RPMI8226 (cell line): Measurements from ENCODE around the gene ALDH3A1.

Experiments
- DNase-seq: peaks from one replicate; pipeline ENCODE4 v3.0.0-alpha.2; 2015

ALDH3A1 gene

DNA sequence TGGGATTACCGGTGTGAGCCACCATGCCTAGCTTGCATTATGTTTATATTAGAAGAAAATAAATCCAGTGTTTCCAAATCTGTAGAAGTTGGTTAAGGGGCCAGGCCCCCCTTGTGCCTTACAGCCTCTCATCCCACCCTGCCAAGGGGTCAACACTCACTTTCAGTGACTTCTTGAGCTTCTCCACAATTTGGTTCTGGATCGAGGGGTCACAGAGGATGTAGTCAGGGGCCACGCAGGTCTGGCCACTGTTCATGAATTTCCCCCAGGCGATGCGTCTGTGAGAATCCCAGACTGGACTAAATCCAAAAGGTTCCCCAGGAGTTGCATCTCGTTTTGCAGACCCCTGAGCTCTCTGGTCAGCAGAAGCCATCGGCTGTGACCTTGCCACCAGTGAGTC lies 7.2 kb downstream of the ALDH3A1 start:
- no peak for DNase-seq

DNA sequence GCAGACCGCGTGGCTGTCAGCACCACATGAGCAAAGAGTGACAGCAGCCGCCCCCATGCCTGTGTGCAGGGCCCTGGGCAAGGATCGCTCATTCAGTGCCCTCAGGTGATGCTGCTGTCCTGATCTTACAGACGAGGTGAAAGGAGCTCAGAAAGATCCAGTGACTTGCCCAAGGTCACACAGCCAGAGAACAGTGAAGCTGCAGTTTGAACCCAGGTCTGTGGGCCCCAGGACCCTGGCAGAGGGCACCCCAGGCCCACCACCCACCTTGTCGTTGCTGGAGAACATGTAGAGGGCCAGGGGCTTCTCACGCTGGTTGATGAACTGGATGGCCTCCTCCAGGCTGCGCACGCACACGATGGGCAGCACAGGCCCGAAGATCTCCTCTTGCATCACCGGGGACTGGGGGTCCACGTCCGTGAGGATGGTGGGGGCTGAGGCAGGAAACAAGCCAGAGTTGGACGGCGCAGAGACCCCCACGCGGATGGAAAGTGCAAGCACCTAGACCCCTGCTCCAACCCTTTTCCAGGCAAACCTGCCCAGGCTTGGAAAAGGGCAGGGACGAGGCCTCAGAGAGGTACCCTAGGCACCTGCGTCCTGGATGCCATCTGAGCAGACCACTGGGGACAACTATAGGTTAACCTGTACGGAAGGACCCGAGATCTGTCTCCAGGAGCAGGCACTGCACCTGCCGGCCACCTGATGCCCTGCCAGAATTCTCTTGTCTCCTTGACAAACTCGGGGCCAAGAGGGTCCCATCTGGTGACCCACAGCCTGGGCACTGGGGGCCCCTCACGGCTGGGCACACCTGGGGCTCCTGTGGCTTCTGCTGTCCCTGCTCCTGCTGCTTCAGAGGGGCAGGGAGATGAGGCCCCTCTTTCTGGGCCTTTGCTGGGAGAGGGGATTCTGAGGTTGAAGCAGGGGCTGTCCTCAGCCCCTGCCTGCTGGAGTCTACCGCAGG lies 8.6 kb downstream of the ALDH3A1 start:
- no peak for DNase-seq

DNA sequence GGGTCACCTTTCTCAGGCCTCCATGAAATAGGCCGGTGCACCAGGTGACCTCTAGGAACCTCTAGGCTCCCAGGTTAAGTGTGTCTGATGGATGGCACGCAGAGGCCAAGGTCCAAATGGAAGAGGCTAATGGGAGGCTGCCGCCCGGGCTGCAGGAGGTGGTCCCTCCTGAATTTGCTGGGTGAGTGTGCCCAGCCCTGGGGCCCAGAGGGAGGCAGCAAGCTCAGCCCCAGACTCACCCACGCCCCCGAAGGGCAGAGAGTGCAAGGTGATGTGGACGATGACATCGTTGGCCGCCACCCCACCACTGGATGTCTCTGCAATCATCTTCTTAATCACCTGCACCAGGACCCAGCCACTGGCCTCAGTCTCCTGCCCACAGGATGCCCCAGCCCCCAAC lies 9.3 kb downstream of the ALDH3A1 start:
- no peak for DNase-seq

DNA sequence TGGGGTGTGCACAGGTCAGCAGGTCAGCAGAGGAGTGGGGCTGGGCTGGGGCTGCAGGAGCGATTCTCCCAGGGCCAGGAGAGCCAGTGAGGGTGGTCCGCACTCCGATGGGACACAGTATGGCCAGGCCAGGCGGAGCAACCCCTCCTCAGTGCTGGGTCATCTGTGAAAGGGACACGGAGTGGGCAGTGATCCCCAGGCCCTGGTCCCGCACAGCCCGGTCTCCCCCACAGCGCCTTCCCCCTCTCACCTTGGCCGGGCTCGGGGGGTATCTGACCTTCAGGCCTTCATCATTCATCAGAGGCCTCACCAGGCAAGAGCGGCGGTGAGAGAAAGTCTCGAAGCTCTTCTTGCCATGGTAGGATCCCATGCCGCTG lies 10.0 kb downstream of the ALDH3A1 start:
- no peak for DNase-seq

DNA sequence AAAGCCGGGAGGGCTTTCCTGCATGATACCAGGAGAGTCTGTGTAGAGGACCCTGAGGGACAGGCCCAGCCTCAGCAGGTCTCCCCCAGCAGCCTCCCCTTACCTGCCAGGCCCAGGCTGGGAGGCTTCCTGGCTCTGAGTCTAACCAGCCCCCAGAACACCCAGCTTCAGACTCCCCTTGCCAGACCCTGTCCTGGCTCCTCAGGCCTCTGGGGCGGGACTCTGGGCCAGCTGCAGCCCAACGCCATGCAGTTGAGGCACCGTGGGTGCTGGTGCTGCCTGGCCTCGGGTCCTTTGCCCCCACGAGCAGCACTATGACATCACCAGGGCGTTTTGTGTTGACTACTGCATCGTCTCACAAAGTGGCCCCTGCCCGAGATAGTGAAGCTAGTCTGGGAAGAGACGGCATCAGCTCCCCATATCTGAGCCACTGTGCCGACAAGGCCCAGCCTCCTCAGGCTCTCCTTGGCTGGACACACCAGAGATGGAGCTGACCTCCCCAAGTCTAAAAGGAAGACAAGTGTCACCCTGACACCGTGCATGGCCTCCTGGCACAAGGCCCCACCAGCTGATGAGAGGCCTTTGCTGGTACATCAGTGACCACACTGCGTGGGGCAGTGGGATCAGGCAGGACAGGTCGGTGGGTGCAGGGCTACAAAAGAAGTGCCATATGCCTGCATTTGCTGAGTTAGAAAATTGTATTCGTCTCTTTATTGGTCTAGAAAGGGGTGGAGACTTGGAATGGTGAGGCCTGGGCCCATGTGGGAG lies 10.6 kb downstream of the ALDH3A1 start:
- no peak for DNase-seq

DNA sequence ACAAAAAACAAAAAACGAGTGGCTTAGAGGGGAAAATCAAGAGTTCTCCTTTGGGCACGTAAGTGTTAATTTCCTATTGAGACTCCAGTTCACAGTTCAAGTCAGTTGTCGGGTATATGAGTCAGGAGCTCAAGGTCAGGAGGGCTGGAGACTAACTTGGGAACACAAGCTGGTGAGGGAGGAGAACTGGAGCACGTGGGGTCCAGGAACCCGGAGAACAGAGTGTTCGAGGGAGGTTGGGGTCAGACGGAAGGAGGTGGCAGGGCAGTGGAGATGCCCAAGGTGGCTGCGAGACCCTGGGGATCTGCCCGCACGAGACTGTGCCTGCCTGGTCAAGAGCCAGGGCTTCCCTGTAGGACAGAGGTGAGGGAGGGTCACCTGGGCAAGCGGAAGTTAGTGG lies 12.0 kb downstream of the ALDH3A1 start:
- no peak for DNase-seq

DNA sequence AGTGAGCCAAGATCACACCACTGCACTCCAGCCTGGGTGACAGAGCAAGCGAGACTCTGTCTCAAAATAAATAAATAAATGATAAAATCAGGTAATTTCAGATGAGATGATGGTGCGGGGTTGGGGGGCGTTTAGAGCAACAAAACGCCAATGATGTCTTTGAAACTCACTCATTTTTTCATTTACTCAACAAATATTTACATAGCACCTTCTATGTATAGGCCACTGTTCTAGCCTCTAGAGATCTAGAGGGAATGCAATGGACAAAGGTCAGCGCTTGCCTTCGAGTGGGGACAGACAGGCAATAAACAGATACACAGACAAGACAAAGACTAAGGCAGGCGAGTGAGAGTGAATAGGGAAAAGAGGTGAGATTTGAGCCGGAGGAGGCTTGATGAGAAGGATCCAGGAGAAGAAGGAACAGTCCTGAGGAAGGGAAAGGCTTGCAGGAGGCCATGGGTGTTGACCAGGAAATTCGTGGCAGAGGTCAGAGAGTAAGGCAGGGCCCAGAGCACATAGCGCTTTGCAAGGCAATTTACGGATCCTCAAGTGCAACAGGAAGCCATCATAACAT lies 14.1 kb downstream of the ALDH3A1 start:
- no peak for DNase-seq

DNA sequence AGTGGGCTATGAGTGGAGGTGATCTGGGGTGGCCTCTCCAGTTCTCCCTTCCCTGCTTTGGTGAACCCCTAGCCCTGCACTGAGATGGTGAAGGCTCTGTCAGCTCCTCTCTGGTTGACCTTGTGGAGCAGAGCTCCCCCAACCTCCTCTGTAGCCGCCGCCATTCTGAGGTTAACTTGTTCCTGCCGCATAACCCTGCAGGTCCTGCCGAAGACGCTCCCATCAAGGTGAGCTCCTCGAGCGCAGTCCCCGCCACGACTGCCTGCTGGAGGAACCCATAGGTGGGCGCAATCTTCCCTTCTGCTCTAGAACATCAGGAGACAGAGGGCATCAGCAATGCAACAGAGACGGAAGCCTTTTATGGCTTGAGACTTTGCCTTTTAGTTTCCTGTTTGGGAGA lies 16.5 kb downstream of the ALDH3A1 start:
- no peak for DNase-seq

DNA sequence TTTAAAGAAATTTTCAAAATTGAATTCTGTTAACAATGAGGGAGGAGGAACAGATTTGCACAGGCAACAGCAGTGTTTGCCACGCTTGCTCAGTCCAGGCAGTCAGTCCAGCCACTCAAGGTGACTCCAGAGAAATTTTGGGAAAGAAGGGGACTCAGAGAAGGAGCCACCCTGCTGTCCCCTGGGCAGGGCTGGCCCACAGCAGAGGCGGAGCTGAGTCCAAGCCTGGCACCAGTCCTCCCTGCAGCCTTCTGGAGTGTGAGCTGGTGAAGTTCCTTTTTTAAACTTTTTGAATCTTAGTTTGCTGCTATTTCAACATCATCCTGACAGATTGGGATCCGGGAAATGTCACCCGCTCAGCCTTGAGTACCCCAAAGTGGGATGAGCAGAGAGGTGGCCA lies 17.3 kb downstream of the ALDH3A1 start:
- DNase-seq, result no peak

DNA sequence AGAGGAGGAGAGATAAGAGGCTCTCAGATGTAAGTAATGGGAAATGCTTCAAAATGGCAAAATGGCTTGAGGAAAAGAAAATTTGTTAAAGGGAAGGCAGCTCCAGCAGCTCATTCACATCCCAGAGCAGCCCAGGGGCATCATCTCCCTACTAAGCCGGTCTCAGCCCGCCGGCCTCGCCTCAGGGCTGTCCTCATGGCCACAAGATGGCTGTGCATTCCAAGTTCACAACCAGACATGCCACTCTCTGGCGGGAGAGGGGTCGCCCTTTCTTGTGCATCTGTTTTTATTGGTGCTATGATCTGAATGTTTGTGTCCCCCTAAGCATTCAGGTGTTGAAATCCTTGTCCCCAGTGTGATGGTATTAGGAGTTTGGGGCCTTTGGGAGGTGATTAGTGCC lies 18.2 kb downstream of the ALDH3A1 start:
- DNase-seq, result no peak

DNA sequence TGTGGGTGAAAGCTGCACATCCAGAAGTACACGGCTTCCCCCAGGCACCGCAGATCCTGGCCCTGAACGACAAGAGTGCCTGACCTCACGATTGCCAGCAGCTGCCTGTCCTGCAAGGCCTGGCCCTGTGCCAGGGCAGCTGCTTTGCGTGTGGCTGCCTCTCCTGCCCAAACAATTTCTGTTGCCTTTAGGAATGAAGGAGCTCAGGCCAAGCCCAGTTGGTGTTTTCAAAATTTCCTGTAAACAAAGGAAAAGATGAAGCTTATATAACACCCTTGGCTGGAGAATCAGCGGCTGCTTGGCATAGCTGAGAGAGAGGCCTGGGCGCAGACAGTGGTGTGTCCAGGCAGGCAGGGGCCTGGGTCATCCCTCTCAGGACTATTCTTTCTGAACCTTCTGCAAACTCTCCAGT lies 20.0 kb downstream of the ALDH3A1 start:
- DNase-seq, result peak; percentile 90

DNA sequence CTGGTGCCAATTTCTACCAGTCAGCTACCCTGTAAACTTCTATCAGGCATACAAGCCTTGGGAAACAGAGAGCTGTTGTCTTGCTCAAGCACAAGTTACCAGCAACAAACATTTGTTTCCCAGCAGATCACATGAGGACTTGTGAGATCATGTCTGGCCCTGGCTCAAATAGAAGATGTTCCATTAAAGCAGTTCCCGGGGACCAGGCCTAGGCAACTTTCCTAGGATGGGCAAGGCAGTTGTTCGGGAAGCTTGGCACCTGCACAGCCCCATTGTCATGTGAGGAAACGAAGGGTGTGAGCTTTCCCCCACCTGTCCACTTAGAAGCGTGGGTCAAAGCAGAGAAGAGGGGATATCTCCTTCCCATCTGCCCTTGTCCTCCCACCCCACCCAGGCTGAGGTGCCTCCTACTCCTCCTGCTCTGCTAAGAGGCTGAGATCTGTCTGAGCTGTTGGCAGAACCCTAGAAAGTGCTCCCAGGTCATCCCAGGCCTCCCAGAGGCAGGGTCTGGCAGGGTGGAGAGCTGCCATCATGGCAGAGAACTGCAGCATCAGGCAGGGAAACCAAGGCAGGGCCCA lies 20.5 kb downstream of the ALDH3A1 start:
- no peak for DNase-seq

DNA sequence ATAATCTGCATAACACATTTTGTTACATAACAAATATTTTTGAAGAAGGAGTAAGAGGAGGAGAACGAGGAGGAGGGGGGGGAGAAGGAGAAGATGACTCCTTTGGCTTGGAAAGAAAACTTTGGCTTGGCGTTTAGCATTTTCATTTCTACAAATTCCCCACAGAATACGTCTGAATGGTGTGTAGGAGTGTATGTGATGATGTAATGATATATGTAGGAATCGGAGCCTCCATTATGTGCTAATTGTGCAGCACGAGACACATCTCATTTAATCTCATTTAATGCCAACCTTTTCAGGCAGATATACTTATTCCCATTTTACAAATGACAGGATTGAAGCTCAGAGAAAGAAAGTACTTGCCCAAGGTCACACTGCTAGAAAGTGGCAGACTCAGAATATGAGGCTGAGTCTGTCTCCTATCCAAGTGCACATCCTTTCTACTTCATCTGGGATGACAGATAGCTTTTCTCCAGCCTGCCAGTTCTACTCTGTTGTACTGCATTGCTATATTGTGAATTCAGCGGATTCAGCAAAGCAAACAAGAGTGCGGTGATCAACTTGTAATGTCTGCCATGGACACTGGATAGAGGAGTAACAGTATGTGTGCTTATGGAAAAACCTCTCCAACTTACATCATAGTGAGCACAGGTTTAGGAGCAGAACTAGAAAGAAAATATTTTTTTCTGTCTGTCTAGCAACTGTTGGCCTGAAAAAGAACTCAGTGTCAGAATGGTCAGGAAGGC lies 21.3 kb downstream of the ALDH3A1 start:
- no peak for DNase-seq

DNA sequence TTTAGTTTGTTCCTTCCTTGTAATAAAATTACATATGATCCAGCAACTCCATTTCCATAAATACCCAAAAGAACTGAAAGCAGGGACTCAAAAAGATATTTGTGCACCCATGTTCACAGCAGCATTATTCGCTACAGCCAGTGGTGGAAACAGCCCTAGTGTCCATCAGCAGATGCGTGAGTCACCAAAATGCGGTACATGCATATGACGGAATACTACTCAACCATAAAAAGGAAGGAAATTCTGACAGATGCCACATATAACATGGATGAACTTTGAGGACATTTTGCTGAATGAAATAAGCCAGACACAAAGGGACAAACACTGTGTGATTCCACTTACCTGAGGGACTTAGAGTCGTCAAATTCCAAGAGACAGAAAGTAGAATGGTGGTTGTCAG lies 22.6 kb downstream of the ALDH3A1 start:
- DNase-seq, result no peak

DNA sequence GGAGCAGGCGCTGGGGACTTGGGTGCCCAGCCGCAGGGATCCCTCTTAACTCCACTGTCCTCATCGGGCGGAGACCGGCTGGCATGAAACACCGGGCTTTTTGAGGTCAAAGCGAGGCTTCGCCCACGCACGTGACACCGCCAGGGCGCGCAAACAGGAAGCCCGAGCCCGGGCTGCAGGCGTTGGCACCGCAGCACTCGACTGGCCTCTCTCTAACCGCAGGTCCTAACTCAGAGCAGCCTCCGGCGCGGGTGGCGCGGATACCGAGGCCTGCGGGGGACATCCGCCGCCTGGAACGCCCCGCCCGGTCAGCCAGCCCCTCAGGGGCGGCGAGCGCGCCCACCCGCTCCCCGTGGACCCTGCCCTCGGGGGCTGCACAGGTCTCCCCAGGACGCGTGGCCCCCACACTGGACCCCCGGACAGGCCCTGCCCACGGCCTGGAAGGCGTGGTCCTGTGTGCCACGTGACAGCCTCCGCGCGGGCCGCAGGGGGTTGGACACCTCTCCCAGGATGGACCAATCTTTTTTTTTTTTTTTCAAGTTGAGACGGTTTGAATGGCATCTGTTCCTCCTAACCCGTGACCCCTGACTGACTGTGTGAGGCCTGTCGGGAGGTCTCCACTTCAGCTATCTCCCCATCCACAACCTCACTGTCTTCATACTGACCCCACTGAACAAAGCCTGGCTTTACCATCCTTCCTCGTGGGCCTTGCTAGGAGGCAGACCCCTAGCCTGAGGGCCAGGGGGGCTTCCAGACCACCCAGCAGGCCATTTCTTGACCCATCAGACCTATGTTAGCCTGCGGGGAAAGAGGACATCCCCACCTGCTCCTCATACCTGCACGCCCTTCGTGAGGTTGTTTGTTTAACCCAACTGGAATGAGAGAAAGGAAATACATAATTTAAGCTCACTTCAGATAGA lies 23.3 kb downstream of the ALDH3A1 start:
- peak; percentile 82 for DNase-seq

DNA sequence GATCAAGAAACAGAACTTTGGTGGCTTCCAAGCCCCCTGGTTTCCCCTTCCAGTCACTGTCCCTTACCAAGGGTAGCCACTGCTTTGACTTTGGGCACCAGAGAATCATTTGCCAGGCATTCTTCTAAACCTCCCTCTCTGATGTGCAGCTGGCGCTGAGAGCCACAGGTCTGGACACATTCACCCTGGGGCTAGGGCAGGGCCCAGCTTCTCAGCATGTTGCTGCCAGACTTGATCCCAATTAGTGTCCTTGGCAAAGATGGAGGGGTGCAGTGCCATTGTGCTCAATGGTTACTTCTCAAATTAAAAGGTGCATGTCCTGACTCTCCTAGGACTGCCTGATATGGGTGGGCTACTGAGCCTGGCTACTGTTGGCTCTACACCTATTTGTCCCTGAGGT lies 24.1 kb downstream of the ALDH3A1 start:
- DNase-seq, result peak; percentile 21

DNA sequence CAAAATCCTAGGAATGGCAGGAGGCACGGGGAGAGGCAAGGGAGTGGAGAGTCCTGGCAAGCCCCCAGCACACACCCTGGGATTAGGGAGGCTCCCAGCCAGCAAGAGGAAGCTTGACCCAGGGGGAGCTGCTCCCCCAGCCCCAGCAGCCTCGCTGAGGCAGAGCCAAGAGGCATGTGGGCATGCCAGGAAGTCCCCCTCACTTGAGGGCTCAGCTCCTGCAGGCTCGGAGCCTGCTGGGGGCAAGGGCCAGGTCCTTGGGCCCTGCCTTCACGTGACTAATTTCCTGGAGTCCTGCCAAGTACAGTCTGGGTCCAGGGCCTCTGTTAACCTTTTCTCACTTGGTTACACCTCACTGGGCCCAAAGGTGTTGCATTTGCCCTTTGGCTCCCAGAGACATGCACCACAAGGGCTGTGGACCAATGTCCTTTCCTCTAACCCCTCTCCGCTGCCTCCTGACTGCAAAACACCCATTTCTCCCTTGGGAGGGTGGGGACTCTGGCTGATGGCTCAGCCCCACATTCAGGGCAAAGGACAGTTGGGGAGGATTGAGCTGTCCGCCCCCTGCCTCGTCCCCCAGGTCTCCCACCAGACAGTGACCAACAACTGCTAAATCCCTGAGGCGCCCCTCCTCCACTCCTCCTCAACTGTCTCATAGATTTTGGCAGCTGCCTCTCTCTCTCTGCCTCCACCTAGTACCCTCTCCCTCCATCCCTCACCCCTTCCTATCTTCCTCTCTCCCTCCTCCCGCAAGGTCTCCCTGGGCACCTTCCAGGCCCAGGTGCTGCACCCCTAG lies 27.3 kb downstream of the ALDH3A1 start:
- peak; percentile 50 for DNase-seq

DNA sequence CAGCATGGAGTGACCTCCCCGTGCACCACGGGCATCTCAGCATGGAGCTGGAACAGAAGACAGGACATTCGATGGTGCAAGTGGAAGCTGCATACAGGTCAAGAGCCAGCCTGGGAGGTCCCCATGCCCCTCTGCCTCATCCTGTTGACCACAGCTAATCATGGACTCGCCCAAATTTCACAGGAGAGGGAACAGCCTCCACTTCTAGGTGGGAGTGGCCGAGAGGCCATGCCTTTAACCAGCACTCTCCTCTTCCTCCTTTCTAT lies 28.0 kb downstream of the ALDH3A1 start:
- DNase-seq, result no peak

DNA sequence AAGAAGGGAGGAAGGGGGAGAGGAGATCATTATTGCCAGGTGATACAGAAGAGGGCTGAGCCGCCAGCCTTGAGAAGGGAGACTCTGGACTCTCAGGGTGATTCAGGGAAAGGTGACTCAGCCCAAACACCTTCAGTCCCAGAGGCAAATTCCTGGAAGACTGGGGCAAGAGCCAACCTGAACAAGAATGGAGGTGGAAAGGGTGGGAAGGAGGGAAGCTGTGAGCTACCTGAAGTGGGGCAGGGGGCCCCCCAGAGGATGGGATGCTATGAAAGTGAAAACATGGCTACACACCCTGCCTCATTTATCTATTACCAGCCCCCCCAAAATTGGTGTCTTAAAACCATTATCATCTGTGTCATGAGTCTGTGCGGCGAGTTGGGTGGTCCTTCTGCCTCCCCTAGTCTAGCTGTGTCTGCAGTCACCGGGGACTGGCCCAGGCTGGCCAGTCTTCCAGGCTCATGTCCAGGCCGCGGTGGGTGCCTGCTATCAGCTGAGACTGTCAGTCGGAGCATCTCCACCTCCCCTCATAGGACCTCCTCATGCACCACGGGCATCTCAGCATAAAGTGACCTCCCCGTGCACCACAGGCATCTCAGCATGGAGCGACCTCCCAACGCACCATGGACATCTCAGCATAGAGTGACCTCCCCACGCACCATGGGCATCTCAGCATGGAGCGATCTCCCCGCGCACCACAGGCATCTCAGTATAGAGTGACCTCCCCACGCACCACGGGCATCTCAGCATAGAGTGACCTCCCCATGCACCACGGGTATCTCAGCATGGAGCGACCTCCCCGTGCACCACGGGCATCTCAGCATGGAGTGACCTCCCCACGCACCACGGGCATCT lies 28.5 kb downstream of the ALDH3A1 start:
- no peak for DNase-seq
